Activated naive CD4-positive, alpha-beta T cell treated with anti-CD3 and anti-CD28 coated beads, Interleukin-2, amount 50 U/mL, for 24 hours (primary cell): ENCODE measurements around the gene CMIP.
A peak's percentile ranks its signal among the peaks of the same experiment; 100 is the strongest.

Experiments used
- H3K27ac Mint-ChIP-seq: one replicate; pipeline ENCODE4 v1.8.0; 2021; ENCODE audit warnings: mild to moderate bottlenecking, mixed read lengths
- H3K27me3 Mint-ChIP-seq: one replicate; pipeline ENCODE4 v1.8.0; 2021; ENCODE audit warnings: mixed read lengths
- H3K36me3 Mint-ChIP-seq: one replicate; pipeline ENCODE4 v1.8.0; 2021; ENCODE audit warnings: mixed read lengths
- H3K4me1 Mint-ChIP-seq: one replicate; pipeline ENCODE4 v1.8.0; 2021; ENCODE audit warnings: mixed read lengths
- H3K4me3 Mint-ChIP-seq: one replicate; pipeline ENCODE4 v1.8.0; 2021; ENCODE audit warnings: mild to moderate bottlenecking, mixed read lengths
- H3K9me3 Mint-ChIP-seq: one replicate; pipeline ENCODE4 v1.8.0; 2021; ENCODE audit warnings: mixed read lengths

CMIP gene

GRCh38 chr16:81488687-81489411, 44.2 kb downstream of the CMIP start:
- H3K27me3 Mint-ChIP-seq: no peaks in the 10 kb centered on the region
- H3K9me3 Mint-ChIP-seq: no peaks in the 10 kb centered on the region
- no peak overlapping the region for H3K4me3 Mint-ChIP-seq
- no peaks in the 10 kb centered on the region for H3K36me3 Mint-ChIP-seq
- H3K4me1 Mint-ChIP-seq: peaks cover 40% of the 10 kb centered on the region
- H3K27ac Mint-ChIP-seq: peak overlapping the region; percentile 0

GRCh38 chr16:81489547-81490267, 45.1 kb downstream of the CMIP start:
- Mint-ChIP-seq H3K27ac (no peak overlapping the region), H3K4me3 (no peak overlapping the region), H3K9me3 (no peaks in the 10 kb centered on the region), H3K27me3 (no peaks in the 10 kb centered on the region), H3K4me1 (peaks cover 40% of the 10 kb centered on the region), H3K36me3 (no peaks in the 10 kb centered on the region)

- H3K27me3 Mint-ChIP-seq: no peaks in the 10 kb centered on the region
- H3K27ac Mint-ChIP-seq: no peak overlapping the region
- no peaks in the 10 kb centered on the region for H3K9me3 Mint-ChIP-seq
- H3K4me1 Mint-ChIP-seq: peaks cover 43% of the 10 kb centered on the region
- H3K36me3 Mint-ChIP-seq: no peaks in the 10 kb centered on the region
- no peak overlapping the region for H3K4me3 Mint-ChIP-seq
Observed at GRCh38 chr16:81491541-81492188, 47.1 kb downstream of the CMIP start.

- no peaks in the 10 kb centered on the region for H3K27me3 Mint-ChIP-seq
- H3K9me3 Mint-ChIP-seq: no peaks in the 10 kb centered on the region
- no peak overlapping the region for H3K27ac Mint-ChIP-seq
- peaks cover 44% of the 10 kb centered on the region for H3K4me1 Mint-ChIP-seq
- no peaks in the 10 kb centered on the region for H3K36me3 Mint-ChIP-seq
- no peak overlapping the region for H3K4me3 Mint-ChIP-seq
Observed at GRCh38 chr16:81492311-81492761, 47.7 kb downstream of the CMIP start.

- no peak overlapping the region for H3K4me3 Mint-ChIP-seq
- no peaks in the 10 kb centered on the region for H3K9me3 Mint-ChIP-seq
- H3K36me3 Mint-ChIP-seq: no peaks in the 10 kb centered on the region
- H3K27me3 Mint-ChIP-seq: no peaks in the 10 kb centered on the region
- H3K4me1 Mint-ChIP-seq: peaks cover 49% of the 10 kb centered on the region
- H3K27ac Mint-ChIP-seq: no peak overlapping the region
Observed at GRCh38 chr16:81492965-81493754, 48.6 kb downstream of the CMIP start.

GRCh38 chr16:81493755-81494433, 49.3 kb downstream of the CMIP start:
- Mint-ChIP-seq H3K9me3 (no peaks in the 10 kb centered on the region), H3K4me3 (no peak overlapping the region), H3K4me1 (peaks cover 47% of the 10 kb centered on the region)

GRCh38 chr16:81494434-81494806, 49.8 kb downstream of the CMIP start:
- H3K4me3 Mint-ChIP-seq: no peak overlapping the region
- H3K27ac Mint-ChIP-seq: no peak overlapping the region
- H3K4me1 Mint-ChIP-seq: peaks cover 49% of the 10 kb centered on the region
- no peaks in the 10 kb centered on the region for H3K9me3 Mint-ChIP-seq
- H3K27me3 Mint-ChIP-seq: no peaks in the 10 kb centered on the region
- no peaks in the 10 kb centered on the region for H3K36me3 Mint-ChIP-seq

More at GRCh38 chr16:81493755-81494433, 49.3 kb downstream of the CMIP start:
- Mint-ChIP-seq H3K27ac (no peak overlapping the region), H3K27me3 (no peaks in the 10 kb centered on the region), H3K36me3 (no peaks in the 10 kb centered on the region)

- H3K9me3 Mint-ChIP-seq: no peaks in the 10 kb centered on the region
- no peak overlapping the region for H3K4me3 Mint-ChIP-seq
- no peaks in the 10 kb centered on the region for H3K27me3 Mint-ChIP-seq
- peaks cover 49% of the 10 kb centered on the region for H3K4me1 Mint-ChIP-seq
- H3K27ac Mint-ChIP-seq: no peak overlapping the region
- no peaks in the 10 kb centered on the region for H3K36me3 Mint-ChIP-seq
Observed at GRCh38 chr16:81494888-81495287, 50.3 kb downstream of the CMIP start.

GRCh38 chr16:81495321-81496234, 51.0 kb downstream of the CMIP start:
- Mint-ChIP-seq H3K9me3 (no peaks in the 10 kb centered on the region), H3K27me3 (no peaks in the 10 kb centered on the region), H3K36me3 (no peaks in the 10 kb centered on the region), H3K27ac (peak overlapping the region; percentile 35), H3K4me1 (peaks cover 51% of the 10 kb centered on the region), H3K4me3 (no peak overlapping the region)

GRCh38 chr16:81496321-81496720, 51.7 kb downstream of the CMIP start:
- no peaks in the 10 kb centered on the region for H3K27me3 Mint-ChIP-seq
- H3K36me3 Mint-ChIP-seq: no peaks in the 10 kb centered on the region
- H3K27ac Mint-ChIP-seq: no peak overlapping the region
- no peaks in the 10 kb centered on the region for H3K9me3 Mint-ChIP-seq
- H3K4me3 Mint-ChIP-seq: no peak overlapping the region
- peaks cover 53% of the 10 kb centered on the region for H3K4me1 Mint-ChIP-seq

GRCh38 chr16:81496742-81497141, 52.1 kb downstream of the CMIP start:
- Mint-ChIP-seq H3K27ac (no peak overlapping the region), H3K4me3 (no peak overlapping the region), H3K36me3 (no peaks in the 10 kb centered on the region), H3K4me1 (peaks cover 52% of the 10 kb centered on the region), H3K9me3 (no peaks in the 10 kb centered on the region), H3K27me3 (no peaks in the 10 kb centered on the region)

- H3K27ac Mint-ChIP-seq: no peak overlapping the region
- H3K36me3 Mint-ChIP-seq: no peaks in the 10 kb centered on the region
- peak overlapping the region; percentile 51 for H3K4me3 Mint-ChIP-seq
- H3K27me3 Mint-ChIP-seq: no peaks in the 10 kb centered on the region
- no peaks in the 10 kb centered on the region for H3K9me3 Mint-ChIP-seq
- peaks cover 46% of the 10 kb centered on the region for H3K4me1 Mint-ChIP-seq
Observed at GRCh38 chr16:81497690-81498089, 53.1 kb downstream of the CMIP start.

- H3K4me1 Mint-ChIP-seq: peaks cover 44% of the 10 kb centered on the region
- no peak overlapping the region for H3K4me3 Mint-ChIP-seq
- no peaks in the 10 kb centered on the region for H3K27me3 Mint-ChIP-seq
- no peaks in the 10 kb centered on the region for H3K9me3 Mint-ChIP-seq
- no peak overlapping the region for H3K27ac Mint-ChIP-seq
- no peaks in the 10 kb centered on the region for H3K36me3 Mint-ChIP-seq
Observed at GRCh38 chr16:81498351-81498750, 53.7 kb downstream of the CMIP start.
